GM20000 (cell line): ENCODE data around the gene FAM98C.

Source experiments
- DNase-seq: peaks from one replicate; pipeline ENCODE4 v3.0.0; 2012; ENCODE audit warnings: low spot score
- TF ChIP-seq, protein P1 (sequence below): IDR thresholded peaks from 2 replicates; pipeline ENCODE4 v1.5.1; 2012; ENCODE audit warnings: mild to moderate bottlenecking, control low read depth; ENCODE audit errors: extremely low read depth, missing control alignments

FAM98C gene

DNA sequence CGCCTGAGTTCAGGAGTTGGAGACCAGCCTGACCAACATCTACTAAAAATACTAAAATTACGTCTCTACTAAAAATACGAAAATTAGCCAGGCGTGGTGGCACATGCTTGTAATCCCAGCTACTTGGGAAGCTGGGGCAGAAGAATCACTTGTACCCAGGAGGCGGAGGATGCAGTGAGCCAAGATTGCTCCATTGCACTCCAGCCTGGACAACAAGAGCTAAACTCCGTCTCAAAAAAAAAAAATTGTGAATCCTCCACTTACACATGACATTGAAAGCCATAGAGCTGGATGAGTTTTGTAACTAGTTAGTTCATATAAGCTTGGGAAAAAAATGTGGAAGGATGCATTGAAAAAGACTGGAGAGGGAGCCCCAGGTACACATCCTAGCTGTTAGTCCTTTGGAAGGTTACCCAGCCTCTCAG is 29.0 kb upstream of the FAM98C start:
- TF ChIP-seq, protein P1, sequence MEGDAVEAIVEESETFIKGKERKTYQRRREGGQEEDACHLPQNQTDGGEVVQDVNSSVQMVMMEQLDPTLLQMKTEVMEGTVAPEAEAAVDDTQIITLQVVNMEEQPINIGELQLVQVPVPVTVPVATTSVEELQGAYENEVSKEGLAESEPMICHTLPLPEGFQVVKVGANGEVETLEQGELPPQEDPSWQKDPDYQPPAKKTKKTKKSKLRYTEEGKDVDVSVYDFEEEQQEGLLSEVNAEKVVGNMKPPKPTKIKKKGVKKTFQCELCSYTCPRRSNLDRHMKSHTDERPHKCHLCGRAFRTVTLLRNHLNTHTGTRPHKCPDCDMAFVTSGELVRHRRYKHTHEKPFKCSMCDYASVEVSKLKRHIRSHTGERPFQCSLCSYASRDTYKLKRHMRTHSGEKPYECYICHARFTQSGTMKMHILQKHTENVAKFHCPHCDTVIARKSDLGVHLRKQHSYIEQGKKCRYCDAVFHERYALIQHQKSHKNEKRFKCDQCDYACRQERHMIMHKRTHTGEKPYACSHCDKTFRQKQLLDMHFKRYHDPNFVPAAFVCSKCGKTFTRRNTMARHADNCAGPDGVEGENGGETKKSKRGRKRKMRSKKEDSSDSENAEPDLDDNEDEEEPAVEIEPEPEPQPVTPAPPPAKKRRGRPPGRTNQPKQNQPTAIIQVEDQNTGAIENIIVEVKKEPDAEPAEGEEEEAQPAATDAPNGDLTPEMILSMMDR = no peak
- no peak for DNase-seq

DNA sequence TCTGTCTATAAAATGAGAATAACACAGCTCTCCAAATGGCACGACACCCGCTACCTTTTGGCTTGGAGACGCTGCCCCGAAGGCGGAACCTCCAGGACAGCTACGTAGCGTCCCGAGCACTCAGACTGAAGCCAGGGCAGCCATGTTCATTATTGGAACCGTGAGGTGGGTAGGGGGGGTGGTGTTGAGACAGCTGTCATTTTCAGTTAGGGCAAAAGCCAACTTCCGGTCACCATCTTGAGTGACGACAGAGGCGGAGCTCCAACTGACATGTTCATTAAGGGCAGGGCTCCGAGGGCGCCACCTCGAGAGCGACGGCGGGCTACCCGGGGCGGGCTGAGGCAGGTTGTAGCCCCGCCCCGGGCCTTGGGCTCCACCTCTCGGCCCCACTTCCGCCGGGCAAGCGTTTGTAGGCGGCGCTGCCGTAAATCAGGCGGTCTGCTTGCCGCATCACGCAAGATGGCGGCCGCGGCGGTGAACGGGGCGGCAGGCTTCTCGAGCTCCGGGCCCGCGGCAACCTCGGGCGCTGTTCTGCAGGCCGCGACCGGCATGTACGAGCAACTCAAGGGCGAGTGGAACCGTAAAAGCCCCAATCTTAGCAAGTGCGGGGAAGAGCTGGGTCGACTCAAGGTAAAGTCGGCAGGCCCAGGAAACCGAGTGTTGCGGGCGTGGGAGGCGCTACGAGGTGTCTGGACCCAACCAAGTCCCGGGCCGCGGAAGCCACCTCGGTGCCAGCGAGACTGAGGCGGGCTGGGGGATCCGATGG is 28.4 kb upstream of the FAM98C start, which contains the start of gene PSMD8:
Gene PSMD8 (plus strand): TSS at position 240 of the 766 bp plus-strand sequence. CDS start 31 bp downstream, at position 271.
- DNase-seq = peak; percentile 99
- TF ChIP-seq, protein P1 = peak; percentile 8

DNA sequence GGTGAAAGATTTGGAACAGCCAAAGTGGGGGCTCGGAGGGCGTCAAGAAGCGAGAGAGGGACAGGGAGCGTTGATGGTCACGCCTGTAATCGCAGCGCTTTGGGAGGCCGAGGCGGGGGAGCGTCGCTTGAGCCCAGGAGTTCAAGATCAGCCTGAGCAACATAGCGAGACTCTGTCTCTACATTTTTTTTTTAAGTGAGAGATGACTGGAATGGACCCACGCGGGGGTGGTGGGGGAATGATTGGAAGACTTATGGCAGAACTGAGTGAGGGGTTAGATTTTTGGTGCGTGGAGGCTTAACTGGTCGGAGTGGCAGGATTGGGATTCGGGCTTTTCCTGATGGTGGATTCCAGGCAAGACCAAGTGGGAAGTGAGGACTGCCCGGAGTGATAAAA is 27.8 kb upstream of the FAM98C start:
- DNase-seq = no peak
- TF ChIP-seq, protein P1 = no peak

DNA sequence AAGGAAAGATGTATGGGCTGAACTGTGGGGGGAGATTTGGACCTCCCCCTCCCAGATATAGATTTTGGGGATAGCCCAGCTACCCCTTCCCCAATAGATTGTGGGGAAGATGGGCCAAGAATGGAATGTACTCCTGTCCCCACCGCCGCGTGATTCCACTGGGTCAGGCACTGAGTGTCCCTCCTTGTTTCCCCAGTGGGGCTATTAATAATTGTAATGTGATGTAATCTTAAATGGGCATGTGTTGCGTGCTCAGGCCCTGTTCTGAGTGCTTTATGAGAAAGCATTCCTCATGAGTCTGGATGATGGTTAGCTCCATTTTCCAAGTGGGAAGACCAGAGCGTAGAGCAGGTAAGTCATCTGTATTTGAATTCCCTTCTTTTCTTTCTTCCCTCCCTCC is 27.1 kb upstream of the FAM98C start:
- TF ChIP-seq, protein P1 = no peak
- no peak for DNase-seq

DNA sequence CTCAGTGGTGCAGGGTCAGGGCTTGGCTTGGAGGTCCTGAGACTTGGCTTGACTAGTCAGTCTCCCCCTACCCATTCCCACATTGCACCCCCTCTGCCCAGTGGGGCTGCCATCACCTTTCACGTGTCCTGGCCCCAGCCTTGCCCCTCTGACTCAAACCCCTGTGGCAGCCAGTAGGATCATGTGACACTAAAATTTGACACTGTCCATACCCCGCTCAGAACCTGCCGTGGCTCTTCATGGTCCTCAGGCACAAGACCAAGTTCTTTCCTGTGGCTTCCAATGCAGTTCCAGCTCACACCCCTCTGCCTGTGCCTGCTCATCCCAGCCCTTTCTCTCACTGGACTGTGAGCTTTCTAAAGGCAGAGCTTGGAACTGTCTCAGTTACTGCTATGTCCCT is 26.3 kb upstream of the FAM98C start:
- TF ChIP-seq, protein P1 = no peak
- DNase-seq = no peak

DNA sequence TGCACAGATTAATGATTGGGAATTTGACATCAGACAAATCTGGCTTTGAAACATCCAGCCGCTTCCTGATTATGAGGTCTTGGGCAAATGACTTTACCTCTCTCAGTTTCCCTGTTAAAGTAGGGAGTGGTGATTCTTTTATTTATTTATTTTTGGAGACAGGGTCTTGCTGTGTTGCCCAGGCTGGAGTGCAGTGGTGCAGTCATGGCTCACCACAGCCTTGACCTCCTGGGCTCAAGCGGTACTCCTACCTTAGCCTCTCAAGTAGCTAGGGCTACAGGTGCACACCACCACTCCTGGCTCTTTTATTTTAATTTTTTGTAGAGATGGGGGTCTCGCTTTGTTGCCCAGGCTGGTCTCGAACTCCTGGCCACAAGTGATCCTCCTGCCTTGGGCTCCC is 25.8 kb upstream of the FAM98C start:
- TF ChIP-seq, protein P1 = no peak
- DNase-seq = no peak

DNA sequence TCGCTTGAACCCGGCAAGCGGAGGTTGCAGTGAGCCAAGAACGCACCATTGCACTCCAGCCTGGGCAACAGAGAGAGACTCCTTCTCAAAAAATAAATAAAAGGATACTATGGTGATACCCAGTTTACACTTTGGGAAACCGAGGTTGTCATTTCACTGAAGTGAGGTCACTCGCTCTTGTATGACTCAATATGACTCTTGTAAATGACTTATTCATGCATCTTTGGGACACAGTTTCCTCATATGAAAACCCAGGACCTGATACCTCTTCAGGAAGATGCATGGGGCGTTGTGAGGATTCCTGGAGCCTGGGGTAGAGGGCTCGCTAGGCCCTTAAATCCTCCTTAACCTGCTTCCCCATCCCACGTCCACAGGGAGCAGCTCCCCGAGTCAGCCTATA is 24.0 kb upstream of the FAM98C start:
- no peak for DNase-seq
- TF ChIP-seq, protein P1 = no peak
